Neuronal stem cell (in vitro differentiated cells): ENCODE data around the gene WWTR1.

ENCODE experiments used
- DNase-seq: peaks from one replicate; pipeline ENCODE4 v3.0.0-alpha.2; 2013; ENCODE audit warnings: low spot score
- H2AFZ ChIP-seq: one replicate; pipeline ENCODE4 v1.6.1; 2013; ENCODE audit warnings: mild to moderate bottlenecking, low read length, inconsistent platforms
- H2AK5ac ChIP-seq: 2 replicates; pipeline ENCODE4 v1.6.1; 2013; ENCODE audit warnings: low read depth, mild to moderate bottlenecking, inconsistent platforms, low read length, moderate library complexity, mixed read lengths
- H2BK120ac ChIP-seq: 2 replicates; pipeline ENCODE4 v1.6.1; 2013; ENCODE audit warnings: low read depth, mild to moderate bottlenecking, inconsistent platforms, low read length, moderate library complexity, mixed read lengths
- H2BK12ac ChIP-seq: one replicate; pipeline ENCODE4 v1.6.1; 2013; ENCODE audit warnings: low read length, inconsistent platforms
- H2BK15ac ChIP-seq: 2 replicates; pipeline ENCODE4 v1.6.1; 2013; ENCODE audit warnings: mild to moderate bottlenecking, low read length, inconsistent platforms, mixed read lengths
- H2BK5ac ChIP-seq: one replicate; pipeline ENCODE4 v1.6.1; 2013; ENCODE audit warnings: inconsistent platforms, mild to moderate bottlenecking, low read length, moderate library complexity
- H3K14ac ChIP-seq: one replicate; pipeline ENCODE4 v1.6.1; 2013; ENCODE audit warnings: low read length, inconsistent platforms
- H3K18ac ChIP-seq: 2 replicates; pipeline ENCODE4 v1.6.1; 2013; ENCODE audit warnings: low read length, inconsistent platforms
- H3K23ac ChIP-seq: 2 replicates; pipeline ENCODE4 v1.6.1; 2013; ENCODE audit warnings: low read depth, mild to moderate bottlenecking, mixed read lengths, low read length, inconsistent platforms; ENCODE audit not compliant: poor library complexity
- H3K27ac ChIP-seq: replicated peaks from 3 replicates; pipeline ENCODE4 v1.5.1; 2013; ENCODE audit warnings: low read length, inconsistent platforms
- H3K27me3 ChIP-seq, 3 experiments: 2 replicates each; pipeline ENCODE4 v1.6.1; 2013; ENCODE audit warnings: low read length in 3 of 3, mild to moderate bottlenecking in 2 of 3, inconsistent platforms in 1 of 3, low read depth in 1 of 3, mixed read lengths in 1 of 3, moderate library complexity in 1 of 3; ENCODE audit not compliant: control insufficient read depth in 3 of 3, insufficient read depth in 3 of 3
- H3K36me3 ChIP-seq, 2 donors: replicated peaks in 1 of 2; 2 replicates each; pipeline ENCODE4 v1.6.1; 2013; ENCODE audit warnings: low read length in 2 of 2; ENCODE audit not compliant: control insufficient read depth in 2 of 2, insufficient read depth in 2 of 2
- H3K4ac ChIP-seq: 2 replicates; pipeline ENCODE4 v1.6.1; 2013; ENCODE audit warnings: inconsistent platforms, mild to moderate bottlenecking, low read length, moderate library complexity
- H3K4me1 ChIP-seq, 2 donors: 1 replicate in 1 of 2; 2 replicates in 1 of 2; pipeline ENCODE4 v1.6.1; 2013; ENCODE audit warnings: low read length in 2 of 2, low read depth in 1 of 2; ENCODE audit not compliant: control insufficient read depth in 2 of 2, insufficient read depth in 1 of 2
- H3K4me2 ChIP-seq: one replicate; pipeline ENCODE4 v1.6.1; 2013; ENCODE audit warnings: mild to moderate bottlenecking, low read length, inconsistent platforms; ENCODE audit not compliant: insufficient read depth, poor library complexity, severe bottlenecking
- H3K4me3 ChIP-seq, 2 donors: 2 replicates each; pipeline ENCODE4 v1.5.1; 2013; ENCODE audit warnings: low read length in 2 of 2, mild to moderate bottlenecking in 2 of 2, inconsistent platforms in 1 of 2, moderate library complexity in 1 of 2
- H3K79me1 ChIP-seq: one replicate; pipeline ENCODE4 v1.6.1; 2013; ENCODE audit warnings: low read depth, mild to moderate bottlenecking, inconsistent platforms, low read length, moderate library complexity
- H3K9ac ChIP-seq: one replicate; pipeline ENCODE4 v1.6.1; 2013; ENCODE audit warnings: mild to moderate bottlenecking, low read depth, low read length, inconsistent platforms; ENCODE audit not compliant: poor library complexity
- H3K9me3 ChIP-seq, 2 donors: replicated peaks in 1 of 2; 2 replicates each; pipeline versions ENCODE3 to v1.6.1; 2013; ENCODE audit warnings: low read length in 2 of 2, mild to moderate bottlenecking in 2 of 2, inconsistent platforms in 1 of 2, low read depth in 1 of 2, mixed read lengths in 1 of 2, moderate library complexity in 1 of 2; ENCODE audit not compliant: control insufficient read depth in 2 of 2, insufficient read depth in 1 of 2
- H4K8ac ChIP-seq: one replicate; pipeline ENCODE4 v1.6.1; 2013; ENCODE audit warnings: low read depth, mild to moderate bottlenecking, inconsistent platforms, low read length, moderate library complexity
- H4K91ac ChIP-seq: one replicate; pipeline ENCODE4 v1.6.1; 2013; ENCODE audit warnings: low read length, low read depth, mild to moderate bottlenecking, inconsistent platforms; ENCODE audit not compliant: poor library complexity
- WGBS, 2 donors: extraction: QIAGEN DNeasy Blood & Tissue Kit; methylation state at CpG; one replicate each; pipeline ENCODE4 v1.1.7; 2013; ENCODE audit warnings: missing lambda C conversion rate in 2 of 2, mixed read lengths in 1 of 2; ENCODE audit not compliant: insufficient read length in 2 of 2, insufficient replicate concordance in 1 of 2; ENCODE audit errors: extremely low coverage in 2 of 2; 5-methylcytosine and 5-hydroxymethylcytosine counted together

The WWTR1 gene

GRCh38 chr3:149686996-149687395 lies 29.2 kb upstream of the WWTR1 start:
- no peak overlapping the region for H3K23ac ChIP-seq
- H3K27me3 ChIP-seq = no peaks in the 10 kb centered on the region
- no peak for DNase-seq
- no peak overlapping the region for H2BK120ac ChIP-seq
- H4K91ac ChIP-seq = no peak overlapping the region
- no peak overlapping the region for H3K18ac ChIP-seq
- H3K9me3 ChIP-seq = peaks cover 0 to 4% of the 10 kb centered on the region in 2 donors
- no peak overlapping the region for H2BK12ac ChIP-seq
- no peak overlapping the region for H2AFZ ChIP-seq
- H3K4me1 ChIP-seq = no peaks in the 10 kb centered on the region
- H2BK5ac ChIP-seq = no peak overlapping the region
- H3K4me2 ChIP-seq = no peak overlapping the region
- H3K14ac ChIP-seq = no peak overlapping the region
- no peak overlapping the region for H3K4ac ChIP-seq
- H3K79me1 ChIP-seq = no peaks in the 10 kb centered on the region
- H2BK15ac ChIP-seq = no peak overlapping the region
- no peaks in the 10 kb centered on the region for H3K36me3 ChIP-seq
- no peak overlapping the region for H4K8ac ChIP-seq
- WGBS, 2 donors = no CpG with 5 or more reads among the region's 2 CpGs
- H3K27ac ChIP-seq = no peak overlapping the region
- H2AK5ac ChIP-seq = no peak overlapping the region
- no peak overlapping the region for H3K4me3 ChIP-seq
- no peak overlapping the region for H3K9ac ChIP-seq

GRCh38 chr3:149678351-149678950 lies 20.6 kb upstream of the WWTR1 start:
- no peak overlapping the region for H3K18ac ChIP-seq
- no peak overlapping the region for H3K27ac ChIP-seq
- H3K9me3 ChIP-seq = no peaks in the 10 kb centered on the region
- no peak overlapping the region for H3K14ac ChIP-seq
- H2AFZ ChIP-seq = no peak overlapping the region
- no peak overlapping the region for H3K23ac ChIP-seq
- H3K4me2 ChIP-seq = no peak overlapping the region
- H2BK5ac ChIP-seq = no peak overlapping the region
- H3K36me3 ChIP-seq = no peaks in the 10 kb centered on the region
- no peak overlapping the region for H4K8ac ChIP-seq
- H3K4me1 ChIP-seq = no peaks in the 10 kb centered on the region
- H2AK5ac ChIP-seq = no peak overlapping the region
- no peak overlapping the region for H4K91ac ChIP-seq
- no peak overlapping the region for H3K4ac ChIP-seq
- WGBS, 2 donors = no CpG with 5 or more reads among the region's 7 CpGs
- no peak overlapping the region for H2BK15ac ChIP-seq
- no peaks in the 10 kb centered on the region for H3K27me3 ChIP-seq
- no peak overlapping the region for H2BK120ac ChIP-seq
- DNase-seq = no peak
- H3K4me3 ChIP-seq = no peak overlapping the region
- no peak overlapping the region for H2BK12ac ChIP-seq
- H3K79me1 ChIP-seq = no peaks in the 10 kb centered on the region
- no peak overlapping the region for H3K9ac ChIP-seq

DNA sequence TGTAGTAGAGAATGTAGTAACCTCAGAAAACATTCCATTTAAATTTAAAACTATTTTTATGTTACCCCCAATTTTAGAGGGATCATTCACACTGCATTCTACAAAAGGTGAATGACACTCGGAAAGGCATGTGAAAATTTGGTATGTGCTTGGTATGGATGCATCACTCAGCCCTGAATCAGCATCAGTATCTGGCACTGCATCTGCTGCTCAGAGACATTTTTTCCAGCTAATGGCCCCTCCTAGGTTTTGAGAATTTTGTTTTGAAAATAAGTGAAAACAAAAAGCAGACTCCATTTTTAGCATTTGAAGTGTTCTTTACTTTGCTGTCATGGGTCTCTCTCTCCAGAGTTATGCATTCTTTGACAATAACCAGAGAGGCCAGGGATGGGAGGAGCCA lies 15.6 kb upstream of the WWTR1 start:
- Histone ChIP-seq H3K36me3 (no peaks in the 10 kb centered on the region), H3K14ac (no peak overlapping the region), H3K27ac (no peak overlapping the region), H2BK120ac (no peak overlapping the region), H4K91ac (no peak overlapping the region), H4K8ac (no peak overlapping the region), H3K79me1 (no peaks in the 10 kb centered on the region), H2BK12ac (no peak overlapping the region), H2AFZ (no peak overlapping the region), H3K4me3 (no peak overlapping the region), H3K9ac (no peak overlapping the region), H3K18ac (no peak overlapping the region), H2BK15ac (no peak overlapping the region), H2BK5ac (no peak overlapping the region), H3K4me1 (peaks cover 8 to 17% of the 10 kb centered on the region in 2 donors), H3K4ac (no peak overlapping the region), H3K9me3 (no peaks in the 10 kb centered on the region), H3K23ac (no peak overlapping the region), H2AK5ac (no peak overlapping the region), H3K4me2 (no peak overlapping the region), H3K27me3 (no peaks in the 10 kb centered on the region)
- WGBS, 2 donors = no CpG with 5 or more reads among the region's 1 CpG
- DNase-seq = no peak

GRCh38 chr3:149670742-149671492 lies 13.1 kb upstream of the WWTR1 start:
- H3K4me3 ChIP-seq = no peak overlapping the region
- H2AK5ac ChIP-seq = no peak overlapping the region
- no peak overlapping the region for H3K27ac ChIP-seq
- H3K4me1 ChIP-seq = peaks cover 8 to 17% of the 10 kb centered on the region in 2 donors
- no peaks in the 10 kb centered on the region for H3K27me3 ChIP-seq
- H3K4me2 ChIP-seq = no peak overlapping the region
- no peaks in the 10 kb centered on the region for H3K36me3 ChIP-seq
- no peak overlapping the region for H2BK12ac ChIP-seq
- no peak overlapping the region for H3K23ac ChIP-seq
- no peak overlapping the region for H2BK120ac ChIP-seq
- H3K4ac ChIP-seq = no peak overlapping the region
- H2AFZ ChIP-seq = peak overlapping the region; percentile 75
- no peak overlapping the region for H3K14ac ChIP-seq
- no peak overlapping the region for H2BK5ac ChIP-seq
- no peak for DNase-seq
- H3K79me1 ChIP-seq = no peaks in the 10 kb centered on the region
- H4K8ac ChIP-seq = no peak overlapping the region
- WGBS, 2 donors = no CpG with 5 or more reads among the region's 10 CpGs
- H3K9ac ChIP-seq = no peak overlapping the region
- H3K18ac ChIP-seq = no peak overlapping the region
- H3K9me3 ChIP-seq = no peaks in the 10 kb centered on the region
- no peak overlapping the region for H2BK15ac ChIP-seq
- no peak overlapping the region for H4K91ac ChIP-seq
